ENCODE results near the gene AP4E1.

DNA sequence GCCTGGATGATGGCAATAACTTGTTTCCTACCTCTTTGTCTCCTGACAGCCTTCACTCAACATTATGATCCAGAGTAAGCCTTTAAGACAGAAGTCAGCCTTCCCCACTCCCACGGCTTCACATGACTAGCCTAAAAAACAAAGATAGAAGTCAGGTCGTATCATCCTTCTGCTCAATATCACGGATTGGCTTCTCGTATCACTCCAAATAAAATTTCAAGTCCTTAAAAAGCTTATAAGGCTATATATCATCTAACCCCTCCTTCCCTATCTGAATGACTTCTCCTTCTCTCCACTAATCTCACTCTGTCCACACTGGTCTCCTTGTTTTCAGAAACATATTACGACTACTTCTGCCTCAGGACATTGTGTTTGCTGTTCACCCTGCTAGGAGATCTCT, 47.7 kb upstream of the AP4E1 start:
- TF ChIP-seq EP300 (conservative IDR thresholded peaks at IDR 0.05; ENCODE audit: poor library complexity, severe bottlenecking) (no peak), POLR2AphosphoS5 (IDR thresholded peaks at IDR 0.05) (no peak), EZH2 (IDR thresholded peaks at IDR 0.05; ENCODE audit: borderline replicate concordance, insufficient read depth, low read length, poor library complexity, severe bottlenecking) (no peak), REST (IDR thresholded peaks at IDR 0.05; ENCODE audit: borderline replicate concordance) (no peak), RAD21 (conservative IDR thresholded peaks at IDR 0.05) (no peak), TAF1 (IDR thresholded peaks at IDR 0.05; ENCODE audit: low read depth) (no peak), MXI1 (conservative IDR thresholded peaks at IDR 0.05; ENCODE audit: poor library complexity, severe bottlenecking) (no peak), SMC3 (conservative IDR thresholded peaks at IDR 0.05; ENCODE audit: poor library complexity) (no peak)
- TF ChIP-seq, protein P1, sequence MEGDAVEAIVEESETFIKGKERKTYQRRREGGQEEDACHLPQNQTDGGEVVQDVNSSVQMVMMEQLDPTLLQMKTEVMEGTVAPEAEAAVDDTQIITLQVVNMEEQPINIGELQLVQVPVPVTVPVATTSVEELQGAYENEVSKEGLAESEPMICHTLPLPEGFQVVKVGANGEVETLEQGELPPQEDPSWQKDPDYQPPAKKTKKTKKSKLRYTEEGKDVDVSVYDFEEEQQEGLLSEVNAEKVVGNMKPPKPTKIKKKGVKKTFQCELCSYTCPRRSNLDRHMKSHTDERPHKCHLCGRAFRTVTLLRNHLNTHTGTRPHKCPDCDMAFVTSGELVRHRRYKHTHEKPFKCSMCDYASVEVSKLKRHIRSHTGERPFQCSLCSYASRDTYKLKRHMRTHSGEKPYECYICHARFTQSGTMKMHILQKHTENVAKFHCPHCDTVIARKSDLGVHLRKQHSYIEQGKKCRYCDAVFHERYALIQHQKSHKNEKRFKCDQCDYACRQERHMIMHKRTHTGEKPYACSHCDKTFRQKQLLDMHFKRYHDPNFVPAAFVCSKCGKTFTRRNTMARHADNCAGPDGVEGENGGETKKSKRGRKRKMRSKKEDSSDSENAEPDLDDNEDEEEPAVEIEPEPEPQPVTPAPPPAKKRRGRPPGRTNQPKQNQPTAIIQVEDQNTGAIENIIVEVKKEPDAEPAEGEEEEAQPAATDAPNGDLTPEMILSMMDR (IDR thresholded peaks at IDR 0.05; ENCODE audit: poor library complexity, severe bottlenecking), result no peak
